CD4-positive, alpha-beta T cell (primary cell): Measurements from ENCODE around the gene GATAD1. TPM values are rescaled to one million over a fixed set of nuclear protein-coding genes. Genes with fewer than 3 reads are reported as not detected.
A peak's percentile ranks its signal among the peaks of the same experiment; 100 is the strongest.

ENCODE experiments used
- ATAC-seq: fragments of 200-7000 bp; cut with Tn5 transposase; one replicate; pipeline ENCODE4 v1.10.0; 2022; ENCODE audit warnings: mild to moderate bottlenecking; ENCODE audit not compliant: poor library complexity
- CTCF ChIA-PET: fragments of 350-600 bp; sonication (Branson Sonifier 250); formaldehyde crosslinking; loops from one replicate; lab custom pipeline; 2021; ENCODE audit warnings: antibody characterized with exemption, inconsistent platforms; lab: Charles Lee
- POLR2A ChIA-PET: fragments of 350-600 bp; sonication (Branson Sonifier 250); formaldehyde crosslinking; loops from one replicate; lab custom pipeline; 2021; ENCODE audit warnings: antibody characterized with exemption, inconsistent platforms; lab: Charles Lee
- DNase-seq, 14 experiments: peaks; one replicate each; pipeline ENCODE4 v3.0.0-alpha.2; 2013 to 2020; ENCODE audit warnings: mixed read lengths in 2 of 14
- H3K27ac ChIP-seq, 2 donors: one replicate each; pipeline versions ENCODE4 v1.5.1 to v1.7.0; 2013; ENCODE audit warnings: low read length in 2 of 2, low read depth in 1 of 2, mild to moderate bottlenecking in 1 of 2
- H3K27me3 ChIP-seq, 2 experiments: 1 replicate in 1 of 2; 2 replicates in 1 of 2; pipeline versions ENCODE4 v1.6.1 to v1.7.0; 2013; ENCODE audit warnings: low read length in 2 of 2, control low read depth in 1 of 2, mild to moderate bottlenecking in 1 of 2, moderate library complexity in 1 of 2; ENCODE audit not compliant: insufficient read depth in 2 of 2, control insufficient read depth in 1 of 2
- H3K36me3 ChIP-seq: one replicate; pipeline ENCODE4 v1.6.1; 2013; ENCODE audit warnings: low read length, control low read depth; ENCODE audit not compliant: insufficient read depth
- H3K4me1 ChIP-seq: one replicate; pipeline ENCODE4 v1.6.1; 2013; ENCODE audit warnings: low read length, control low read depth; ENCODE audit not compliant: insufficient read depth
- H3K4me3 ChIP-seq: one replicate; pipeline ENCODE4 v1.5.1; 2013; ENCODE audit warnings: mild to moderate bottlenecking, low read length, moderate library complexity
- H3K9me3 ChIP-seq, 2 experiments: 1 replicate in 1 of 2; 2 replicates in 1 of 2; pipeline versions ENCODE4 v1.6.1 to v1.7.0; 2013; ENCODE audit warnings: low read length in 2 of 2, mild to moderate bottlenecking in 2 of 2, control low read depth in 1 of 2, moderate library complexity in 1 of 2; ENCODE audit not compliant: control insufficient read depth in 1 of 2, insufficient read depth in 1 of 2
- H3K27ac Mint-ChIP-seq: one replicate; pipeline ENCODE4 v1.8.0; 2020; ENCODE audit warnings: mixed read lengths
- H3K27me3 Mint-ChIP-seq: one replicate; pipeline ENCODE4 v1.8.0; 2021; ENCODE audit warnings: mixed read lengths
- H3K36me3 Mint-ChIP-seq: one replicate; pipeline ENCODE4 v1.8.0; 2021; ENCODE audit warnings: low read depth, mixed read lengths
- H3K4me1 Mint-ChIP-seq: one replicate; pipeline ENCODE4 v1.8.0; 2021; ENCODE audit warnings: low read depth, mixed read lengths
- H3K4me3 Mint-ChIP-seq: one replicate; pipeline ENCODE4 v1.8.0; 2020; ENCODE audit warnings: mild to moderate bottlenecking, mixed read lengths
- H3K9me3 Mint-ChIP-seq: one replicate; pipeline ENCODE4 v1.8.0; 2020; ENCODE audit warnings: mixed read lengths
- CTCF ChIP-seq: fragments of 200-600 bp; IDR thresholded peaks from one replicate; pipeline ENCODE4 v1.8.0; 2022; ENCODE audit warnings: antibody characterized with exemption, mild to moderate bottlenecking
- intact Hi-C, 2 experiments: fragments of 100-400 bp; cut with DNase I in 1 of 2; cut with micrococcal nuclease in 1 of 2; formaldehyde crosslinking; loops; one replicate each; pipeline versions ENCODE4 v1.15.1 to v1.9.0; 2023 to 2025; cut with DNase I, micrococcal nuclease
- polyA plus RNA-seq, 2 donors: library from polyadenylated mRNA; unstranded; fragments of 120-200 nt; gene quantifications; one replicate each; pipeline ENCODE4 v1.2.1, GENCODE V29; 2013
- total RNA-seq, 174 experiments: library from RNA in 2 of 174; stranded (reverse) in 2 of 174; gene quantifications; one replicate each; pipeline ENCODE4 v1.2.3 and lab custom pipeline; 2021 to 2026

GATAD1 gene
- total RNA-seq (10 to 100 TPM; 12.0 to 13.5 TPM), total RNA-seq (lab: John Stamatoyannopoulos, UW) (4.1 to 72.7 (median 29.2) reads per million in 172 experiments)
- 18.8 TPM for polyA plus RNA-seq (2013, experiment 1 of 2)
- polyA plus RNA-seq (2013, experiment 2 of 2), result 20.7 TPM

GRCh38 chr7:92447345-92448204 lies at the start of gene GATAD1:
Gene GATAD1, plus strand, starts transcription at chr7:92447482. Its CDS starts 248 bp downstream, at chr7:92447730.
- H3K9me3 Mint-ChIP-seq, result no peaks in the 10 kb centered on the region
- H3K27me3 ChIP-seq, result no peaks in the 10 kb centered on the region
- ChIA-PET CTCF (interaction anchor here (0.8 to 3.0 kb wide), 19 partner anchors 9 to 1992 kb away, joined by 3 to 41 read pairs (median 5); partner anchors contain the start of genes ANKIB1, CYP51A1, FAM133B and KRIT1), POLR2A (interaction anchor here (0.6 to 3.0 kb wide), 25 partner anchors 9 to 1358 kb away, joined by 3 to 77 read pairs (median 5); partner anchors contain the start of genes AKAP9, ANKIB1, CYP51A1 and FAM133B)
- H3K27me3 Mint-ChIP-seq, result no peaks in the 10 kb centered on the region
- peak within 1 kb of the TSS; percentile 92 to 93 for H3K27ac ChIP-seq
- peak within 1 kb of the TSS; percentile 94 for H3K27ac Mint-ChIP-seq
- intact Hi-C loops, result loop anchor here (1.0 to 10.0 kb wide), 14 partner anchors 23 to 1993 kb away; partner anchors contain the start of genes CYP51A1 (in 2 of the 2), ANKIB1 (in 1 of the 2), KRIT1 (in 1 of the 2) and LRRD1 (in 1 of the 2)
- no peaks in the 10 kb centered on the region for H3K9me3 ChIP-seq
- H3K4me3 Mint-ChIP-seq, result peak within 1 kb of the TSS; percentile 96
- peaks cover 13% of the 10 kb centered on the region for H3K4me1 ChIP-seq
- DNase-seq, result peak; percentile 63 to 91 (median 72)
- peaks cover 19% of the 10 kb centered on the region for H3K36me3 ChIP-seq
- H3K4me3 ChIP-seq, result peak within 1 kb of the TSS; percentile 85
- peak; percentile 95 for TF ChIP-seq CTCF
- peak; percentile 56 for ATAC-seq
- peaks cover 4% of the 10 kb centered on the region for H3K4me1 Mint-ChIP-seq
- peaks cover 18% of the 10 kb centered on the region for H3K36me3 Mint-ChIP-seq

DNA sequence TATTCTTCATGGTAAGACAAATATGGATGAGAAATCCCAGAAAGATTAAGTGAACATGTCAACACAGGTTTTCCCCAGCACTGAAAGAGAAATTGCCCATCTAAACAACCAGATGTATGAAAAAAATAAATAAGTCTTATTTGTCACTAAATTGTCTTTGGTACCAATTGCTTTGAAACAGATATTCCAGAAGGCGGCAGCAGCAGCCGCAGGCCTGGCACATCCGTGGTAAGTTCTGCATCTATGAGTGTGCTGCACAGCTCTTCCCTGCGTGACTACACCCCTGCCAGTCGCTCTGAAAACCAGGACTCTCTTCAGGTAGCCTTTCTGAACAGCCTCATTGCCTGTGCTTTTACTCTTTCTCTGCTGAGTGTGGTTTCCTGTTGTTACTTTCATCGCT lies 49.7 kb upstream of the GATAD1 start:
- no peaks in the 10 kb centered on the region for H3K9me3 Mint-ChIP-seq
- TF ChIP-seq CTCF, result no peak
- ChIA-PET POLR2A (no interaction called here), CTCF (no interaction called here)
- no peaks in the 10 kb centered on the region for H3K27me3 Mint-ChIP-seq
- ATAC-seq (no peak), DNase-seq (no peak)
- H3K36me3 ChIP-seq, result peaks cover 37% of the 10 kb centered on the region
- H3K36me3 Mint-ChIP-seq, result peaks cover 44% of the 10 kb centered on the region
- H3K4me1 ChIP-seq, result no peaks in the 10 kb centered on the region
- no peaks in the 10 kb centered on the region for H3K4me1 Mint-ChIP-seq
- intact Hi-C loops, result no loop called here
- H3K27ac Mint-ChIP-seq, result no peak overlapping the region
- no peak overlapping the region for H3K4me3 ChIP-seq
- no peaks in the 10 kb centered on the region for H3K27me3 ChIP-seq
- no peak overlapping the region for H3K27ac ChIP-seq
- H3K4me3 Mint-ChIP-seq, result no peak overlapping the region
- H3K9me3 ChIP-seq, result no peaks in the 10 kb centered on the region

DNA sequence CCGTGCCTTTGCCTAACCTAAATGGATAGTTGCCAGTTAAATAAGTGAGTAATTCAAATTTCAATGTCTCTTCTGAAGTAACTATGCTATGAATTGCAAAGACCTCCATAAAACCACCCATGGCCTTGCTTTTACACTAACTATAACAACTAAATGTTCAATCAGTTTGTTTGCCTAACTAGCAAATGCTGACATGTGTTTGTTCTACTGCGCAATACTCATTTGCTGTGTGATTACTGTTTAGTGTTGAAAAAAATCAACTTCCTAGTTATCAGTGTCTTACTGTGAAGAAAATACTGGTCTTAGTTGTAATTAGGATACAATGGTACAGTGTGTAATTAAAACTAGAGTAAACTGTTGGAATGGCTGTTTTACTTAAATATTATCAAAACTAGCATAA lies 47.3 kb upstream of the GATAD1 start:
- ChIA-PET CTCF (no interaction called here), POLR2A (no interaction called here)
- Mint-ChIP-seq H3K4me1 (peaks cover 12% of the 10 kb centered on the region), H3K36me3 (peaks cover 41% of the 10 kb centered on the region), H3K27ac (no peak overlapping the region), H3K9me3 (no peaks in the 10 kb centered on the region), H3K4me3 (no peak overlapping the region), H3K27me3 (no peaks in the 10 kb centered on the region)
- no peak for ATAC-seq
- H3K36me3 ChIP-seq, result peaks cover 37% of the 10 kb centered on the region
- no peak for TF ChIP-seq CTCF
- peaks cover 9% of the 10 kb centered on the region for H3K4me1 ChIP-seq
- DNase-seq, result no peak
- intact Hi-C loops, result no loop called here
- no peaks in the 10 kb centered on the region for H3K9me3 ChIP-seq
- no peaks in the 10 kb centered on the region for H3K27me3 ChIP-seq
- H3K4me3 ChIP-seq, result no peak overlapping the region
- no peak overlapping the region for H3K27ac ChIP-seq
